ENCODE measurements around the gene AHRR. TPM values are rescaled to one million over a fixed set of nuclear protein-coding genes. Genes with fewer than 3 reads are reported as not detected.

Gene AHRR
- total RNA-seq, 2 donors from 2014 or later, result 1.9 to 17.7 TPM

DNA sequence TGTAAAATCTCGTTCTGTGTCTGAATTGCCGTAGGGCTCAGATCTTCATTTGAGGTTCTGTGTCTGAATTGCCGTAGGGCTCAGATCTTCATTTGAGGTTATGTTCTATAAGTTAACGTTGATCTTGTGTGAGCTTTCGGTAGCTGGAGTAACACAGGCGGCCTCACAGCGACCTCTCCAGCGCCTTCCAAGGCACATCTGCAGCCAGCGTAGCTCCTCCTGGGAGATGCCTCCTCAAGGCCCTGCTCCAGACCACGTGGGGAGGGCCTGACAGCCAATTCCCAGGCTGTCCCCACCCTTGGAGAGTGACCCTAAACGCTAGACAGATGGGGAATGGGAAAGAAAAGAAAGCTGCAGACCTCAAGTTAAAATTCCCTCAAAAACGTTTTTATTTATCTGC, 8.7 kb upstream of the AHRR start:
- Histone ChIP-seq H3K4me1 (replicated peaks) (no peaks in the 10 kb centered on the region), H3K36me3 (peaks cover 5 to 8% of the 10 kb centered on the region in 2 donors), H3K27me3 (replicated peaks; ENCODE audit: insufficient read depth) (no peaks in the 10 kb centered on the region), H3K27ac (no peak overlapping the region), H3K4me3 (no peak overlapping the region), H3K9me3 (no peaks in the 10 kb centered on the region)
- TF ChIP-seq POLR2A (IDR thresholded peaks at IDR 0.05) (no peak), POLR2AphosphoS5 (IDR thresholded peaks at IDR 0.05) (no peak)
- TF ChIP-seq, protein P1, sequence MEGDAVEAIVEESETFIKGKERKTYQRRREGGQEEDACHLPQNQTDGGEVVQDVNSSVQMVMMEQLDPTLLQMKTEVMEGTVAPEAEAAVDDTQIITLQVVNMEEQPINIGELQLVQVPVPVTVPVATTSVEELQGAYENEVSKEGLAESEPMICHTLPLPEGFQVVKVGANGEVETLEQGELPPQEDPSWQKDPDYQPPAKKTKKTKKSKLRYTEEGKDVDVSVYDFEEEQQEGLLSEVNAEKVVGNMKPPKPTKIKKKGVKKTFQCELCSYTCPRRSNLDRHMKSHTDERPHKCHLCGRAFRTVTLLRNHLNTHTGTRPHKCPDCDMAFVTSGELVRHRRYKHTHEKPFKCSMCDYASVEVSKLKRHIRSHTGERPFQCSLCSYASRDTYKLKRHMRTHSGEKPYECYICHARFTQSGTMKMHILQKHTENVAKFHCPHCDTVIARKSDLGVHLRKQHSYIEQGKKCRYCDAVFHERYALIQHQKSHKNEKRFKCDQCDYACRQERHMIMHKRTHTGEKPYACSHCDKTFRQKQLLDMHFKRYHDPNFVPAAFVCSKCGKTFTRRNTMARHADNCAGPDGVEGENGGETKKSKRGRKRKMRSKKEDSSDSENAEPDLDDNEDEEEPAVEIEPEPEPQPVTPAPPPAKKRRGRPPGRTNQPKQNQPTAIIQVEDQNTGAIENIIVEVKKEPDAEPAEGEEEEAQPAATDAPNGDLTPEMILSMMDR (IDR thresholded peaks at IDR 0.05), result no peak
- 80% methylated on average over 12 of the region's 12 CpGs for WGBS
- intact Hi-C loops (cut with DNase I), result no loop called here
- no peak for DNase-seq (ENCODE audit: low spot score)

DNA sequence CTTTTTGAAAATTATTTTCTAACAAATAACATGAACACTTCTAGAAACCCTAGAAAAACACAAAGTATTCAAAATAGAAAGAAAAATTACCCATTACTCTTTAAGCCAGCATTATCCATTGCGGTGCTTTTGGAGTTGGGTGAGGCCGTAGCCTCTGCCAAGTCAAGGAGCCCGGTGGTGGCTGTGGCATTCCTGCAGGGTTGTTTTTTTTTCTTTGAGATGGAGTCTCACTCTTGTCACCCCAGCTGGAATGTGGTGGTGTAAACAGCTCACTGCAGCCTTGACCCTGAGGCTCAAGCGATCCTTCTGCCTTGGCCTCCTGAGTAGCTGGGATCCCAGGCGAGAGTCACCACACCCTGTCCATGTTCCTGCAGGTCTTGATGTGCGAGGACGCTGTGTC, 8.2 kb upstream of the AHRR start:
- Histone ChIP-seq H3K36me3 (peaks cover 5 to 8% of the 10 kb centered on the region in 2 donors), H3K9me3 (no peaks in the 10 kb centered on the region), H3K27me3 (replicated peaks; ENCODE audit: insufficient read depth) (no peaks in the 10 kb centered on the region), H3K4me1 (replicated peaks) (no peaks in the 10 kb centered on the region), H3K27ac (no peak overlapping the region), H3K4me3 (no peak overlapping the region)
- 93% methylated on average over 7 of the region's 7 CpGs for WGBS
- TF ChIP-seq POLR2A (IDR thresholded peaks at IDR 0.05) (no peak), POLR2AphosphoS5 (IDR thresholded peaks at IDR 0.05) (no peak)
- TF ChIP-seq, protein P1 (IDR thresholded peaks at IDR 0.05), result no peak
- no peak for DNase-seq (ENCODE audit: low spot score)
- intact Hi-C loops (cut with DNase I), result no loop called here

DNA sequence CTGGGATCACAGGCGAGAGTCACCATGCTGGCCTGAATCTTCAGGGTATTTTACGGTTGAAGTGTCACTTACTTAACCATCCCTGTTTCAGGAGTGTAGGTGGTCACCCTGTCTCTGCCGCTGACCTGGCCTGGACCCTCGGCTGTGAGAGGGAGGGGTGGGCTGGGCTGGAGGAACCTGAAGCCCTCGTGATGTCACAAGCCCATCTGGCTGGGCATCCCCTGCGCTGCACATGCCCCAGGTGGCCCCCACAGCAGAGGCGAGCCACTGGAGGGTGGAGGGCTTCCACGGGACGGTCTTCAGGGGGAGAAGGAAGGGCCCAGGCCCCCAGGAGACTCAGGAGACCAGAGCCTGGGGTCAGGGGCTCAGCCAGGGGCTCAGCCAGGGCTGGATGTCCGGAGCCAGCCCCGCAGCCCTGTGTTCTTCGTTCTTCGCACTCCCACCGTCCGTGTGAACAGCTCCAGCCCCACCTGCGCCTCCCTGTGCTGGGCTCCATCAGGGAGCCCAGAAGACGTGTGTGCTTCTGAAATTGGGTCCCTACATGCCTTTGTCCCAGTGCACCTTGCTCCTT, 7.6 kb upstream of the AHRR start:
- TF ChIP-seq POLR2A (IDR thresholded peaks at IDR 0.05) (no peak), POLR2AphosphoS5 (IDR thresholded peaks at IDR 0.05) (no peak)
- TF ChIP-seq, protein P1 (IDR thresholded peaks at IDR 0.05), result no peak
- no peak overlapping the region for H3K4me3 ChIP-seq
- DNase-seq (ENCODE audit: low spot score), result no peak
- intact Hi-C loops (cut with DNase I), result no loop called here
- no peak overlapping the region for H3K27ac ChIP-seq
- no peaks in the 10 kb centered on the region for H3K4me1 ChIP-seq (replicated peaks)
- no peaks in the 10 kb centered on the region for H3K27me3 ChIP-seq (replicated peaks; ENCODE audit: insufficient read depth)
- H3K36me3 ChIP-seq, result peaks cover 5 to 8% of the 10 kb centered on the region in 2 donors
- no peaks in the 10 kb centered on the region for H3K9me3 ChIP-seq
- WGBS, result 84% methylated on average over 15 of the region's 17 CpGs

DNA sequence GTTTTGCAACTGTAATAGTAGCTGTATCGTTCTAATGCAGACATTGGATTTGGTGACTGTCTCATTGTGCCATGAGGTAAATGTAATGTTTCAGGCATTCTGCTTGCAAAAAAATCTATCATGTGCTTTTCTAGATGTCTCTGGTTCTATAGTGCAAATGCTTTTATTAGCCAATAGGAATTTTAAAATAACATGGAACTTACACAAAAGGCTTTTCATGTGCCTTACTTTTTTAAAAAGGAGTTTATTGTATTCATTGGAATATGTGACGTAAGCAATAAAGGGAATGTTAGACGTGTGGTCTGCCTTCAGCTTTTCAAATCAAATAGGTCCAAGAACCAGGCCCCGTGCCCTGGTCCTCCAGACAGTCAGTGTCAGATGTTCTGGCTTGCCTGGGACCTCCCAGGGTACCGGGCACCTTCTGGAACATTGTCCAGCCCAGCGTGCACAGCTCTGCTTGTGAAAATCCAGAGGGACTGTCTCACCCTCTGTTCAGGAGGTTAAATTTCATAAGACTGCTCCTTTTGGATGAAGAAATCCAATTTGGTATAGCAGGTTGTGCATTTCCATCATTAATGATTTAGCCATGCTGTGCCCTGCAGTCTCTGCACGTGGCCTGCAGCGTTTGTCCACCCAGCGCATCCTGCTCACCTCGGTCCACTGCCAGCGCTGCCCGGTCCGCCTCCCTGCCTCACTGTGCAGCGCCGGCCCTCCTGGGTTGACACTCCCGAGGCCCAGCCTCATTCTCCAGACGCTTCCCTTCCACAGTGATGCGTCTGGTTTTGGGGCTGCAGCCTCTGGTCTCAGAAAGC, 6.6 kb upstream of the AHRR start:
- 82% methylated on average over 18 of the region's 18 CpGs for WGBS
- no peak for TF ChIP-seq POLR2AphosphoS5 (IDR thresholded peaks at IDR 0.05)
- no peak for TF ChIP-seq POLR2A (IDR thresholded peaks at IDR 0.05)
- TF ChIP-seq, protein P1 (IDR thresholded peaks at IDR 0.05), result no peak
- Histone ChIP-seq H3K4me1 (replicated peaks) (no peaks in the 10 kb centered on the region), H3K4me3 (no peak overlapping the region), H3K36me3 (peaks cover 5 to 8% of the 10 kb centered on the region in 2 donors), H3K9me3 (no peaks in the 10 kb centered on the region), H3K27ac (no peak overlapping the region), H3K27me3 (replicated peaks; ENCODE audit: insufficient read depth) (peaks cover under 1% of the 10 kb centered on the region)
- intact Hi-C loops (cut with DNase I), result no loop called here
- no peak for DNase-seq (ENCODE audit: low spot score)
